IMR-90 (cell line): ENCODE measurements around the gene RHOT1. TPM values are rescaled to one million over a fixed set of nuclear protein-coding genes. Genes with fewer than 3 reads are reported as not detected.

Experiments used
- ATAC-seq: fragments of 200-7000 bp; cut with Tn5 transposase; 2 replicates; pipeline ENCODE4 v1.9.1; 2020; ENCODE audit warnings: low read depth, mild to moderate bottlenecking, moderate library complexity
- BruUV-seq: library from RNA; stranded (reverse); fragments of 400-500 nt; replicated peaks from 2 replicates; lab custom pipeline; 2021; lab: Mats Ljungman, UMichigan
- CTCF ChIA-PET: fragments of 300-600 bp; formaldehyde crosslinking; extraction: SDS; loops from one replicate; lab custom pipeline; 2021; ENCODE audit warnings: antibody characterized with exemption; lab: Yijun Ruan, JAX
- POLR2A ChIA-PET: fragments of 300-600 bp; sonication (Branson Sonifier 250); formaldehyde crosslinking; loops from one replicate; lab custom pipeline; 2022; ENCODE audit warnings: antibody characterized with exemption; ENCODE audit not compliant: unreplicated experiment; lab: Charles Lee
- DNase-seq: peaks from one replicate; pipeline ENCODE4 v3.0.0; 2013
- H2AFZ ChIP-seq: replicated peaks from 2 replicates; pipeline ENCODE3; 2013; ENCODE audit warnings: low read length, mild to moderate bottlenecking; ENCODE audit not compliant: poor library complexity
- H2AK5ac ChIP-seq: 2 replicates; pipeline ENCODE4 v1.6.1; 2013; ENCODE audit warnings: low read depth, low read length, inconsistent platforms
- H2AK9ac ChIP-seq: replicated peaks from 2 replicates; pipeline ENCODE3; 2013; ENCODE audit warnings: mild to moderate bottlenecking, low read depth, low read length, moderate library complexity; ENCODE audit not compliant: poor library complexity
- H2BK120ac ChIP-seq: 2 replicates; pipeline ENCODE4 v1.6.1; 2013; ENCODE audit warnings: low read depth, low read length, inconsistent platforms
- H2BK15ac ChIP-seq: 3 replicates; pipeline ENCODE4 v1.6.1; 2013; ENCODE audit warnings: low read depth, low read length, inconsistent platforms
- H2BK20ac ChIP-seq: 2 replicates; pipeline ENCODE4 v1.6.1; 2013; ENCODE audit warnings: low read depth, mild to moderate bottlenecking, inconsistent platforms, low read length, moderate library complexity
- H2BK5ac ChIP-seq: 2 replicates; pipeline ENCODE4 v1.6.1; 2013; ENCODE audit warnings: mild to moderate bottlenecking, low read depth, low read length, inconsistent platforms; ENCODE audit not compliant: poor library complexity, severe bottlenecking
- H3K14ac ChIP-seq: replicated peaks from 2 replicates; pipeline ENCODE4 v1.6.1; 2013; ENCODE audit warnings: low read depth, low read length, inconsistent platforms
- H3K18ac ChIP-seq: 2 replicates; pipeline ENCODE4 v1.6.1; 2013; ENCODE audit warnings: low read depth, low read length, control low read depth
- H3K23ac ChIP-seq: 2 replicates; pipeline ENCODE4 v1.6.1; 2013; ENCODE audit warnings: low read depth, low read length, inconsistent platforms
- H3K27ac ChIP-seq: 2 replicates; pipeline ENCODE4 v1.5.1; 2013; ENCODE audit warnings: mild to moderate bottlenecking, control low read depth, low read length; ENCODE audit not compliant: insufficient read depth
- H3K27me3 ChIP-seq: 2 replicates; pipeline ENCODE4 v1.6.1; 2013; ENCODE audit warnings: low read length; ENCODE audit not compliant: control insufficient read depth, insufficient read depth
- H3K36me3 ChIP-seq: 2 replicates; pipeline ENCODE4 v1.6.1; 2013; ENCODE audit warnings: low read length, mixed read lengths; ENCODE audit not compliant: control insufficient read depth, insufficient read depth
- H3K4ac ChIP-seq: 2 replicates; pipeline ENCODE4 v1.6.1; 2013; ENCODE audit warnings: low read depth, low read length, inconsistent platforms
- H3K4me1 ChIP-seq: 2 replicates; pipeline ENCODE4 v1.6.1; 2013; ENCODE audit warnings: low read length, mixed read lengths; ENCODE audit not compliant: control insufficient read depth, insufficient read depth
- H3K4me2 ChIP-seq: 2 replicates; pipeline ENCODE4 v1.6.1; 2013; ENCODE audit warnings: low read depth, mild to moderate bottlenecking, control low read depth, low read length, moderate library complexity
- H3K4me3 ChIP-seq: 2 replicates; pipeline ENCODE4 v1.5.1; 2013; ENCODE audit warnings: low read depth, mild to moderate bottlenecking, control low read depth, low read length, moderate library complexity; ENCODE audit not compliant: insufficient read depth
- H3K56ac ChIP-seq: 2 replicates; pipeline ENCODE4 v1.6.1; 2013; ENCODE audit warnings: low read length, inconsistent platforms; ENCODE audit not compliant: insufficient read depth; ENCODE audit errors: extremely low read depth
- H3K79me1 ChIP-seq, 2 experiments: 2 replicates each; pipeline ENCODE4 v1.6.1; 2013; ENCODE audit warnings: low read length in 2 of 2, inconsistent platforms in 1 of 2, low read depth in 1 of 2
- H3K9ac ChIP-seq: 2 replicates; pipeline ENCODE4 v1.6.1; 2013; ENCODE audit warnings: low read depth, low read length, control low read depth
- H3K9me1 ChIP-seq: 2 replicates; pipeline ENCODE4 v1.6.1; 2013; ENCODE audit warnings: low read length, inconsistent platforms; ENCODE audit not compliant: insufficient read depth
- H3K9me3 ChIP-seq: 2 replicates; pipeline ENCODE4 v1.6.1; 2013; ENCODE audit warnings: low read length; ENCODE audit not compliant: control insufficient read depth, insufficient read depth
- H4K20me1 ChIP-seq: 2 replicates; pipeline ENCODE4 v1.6.1; 2013; ENCODE audit warnings: low read length, inconsistent platforms; ENCODE audit not compliant: insufficient read depth
- H4K5ac ChIP-seq: 2 replicates; pipeline ENCODE4 v1.6.1; 2013; ENCODE audit warnings: mild to moderate bottlenecking, low read depth, low read length, control low read depth
- H4K8ac ChIP-seq, 2 experiments: 2 replicates each; pipeline ENCODE4 v1.6.1; 2013; ENCODE audit warnings: low read depth in 2 of 2, low read length in 2 of 2, control low read depth in 1 of 2, inconsistent platforms in 1 of 2
- H4K91ac ChIP-seq: 2 replicates; pipeline ENCODE4 v1.6.1; 2013; ENCODE audit warnings: low read depth, low read length, inconsistent platforms; ENCODE audit not compliant: insufficient read depth
- BHLHE40 ChIP-seq: fragments of 150-350 bp; IDR thresholded peaks from 2 replicates; pipeline ENCODE4 v1.6.1; 2016; ENCODE audit warnings: mild to moderate bottlenecking, low read depth, low read length
- CEBPB ChIP-seq: IDR thresholded peaks from 2 replicates; pipeline ENCODE4 v1.6.1; 2012; ENCODE audit warnings: low read depth, low read length, improper control_type of control experiment
- CHD1 ChIP-seq: IDR thresholded peaks from 2 replicates; pipeline ENCODE4 v1.6.1; 2012; ENCODE audit warnings: low read depth, low read length, improper control_type of control experiment
- CTCF ChIP-seq: conservative IDR thresholded peaks from 2 replicates; pipeline ENCODE4 v1.5.1; 2012; ENCODE audit warnings: mild to moderate bottlenecking, low read depth, low read length, improper control_type of control experiment
- ELK1 ChIP-seq: fragments of 150-350 bp; IDR thresholded peaks from 2 replicates; pipeline ENCODE4 v1.6.1; 2016; ENCODE audit warnings: low read depth, mild to moderate bottlenecking, low read length, moderate library complexity, borderline replicate concordance
- MAFK ChIP-seq: IDR thresholded peaks from 2 replicates; pipeline ENCODE4 v1.6.1; 2012; ENCODE audit warnings: low read depth, low read length, improper control_type of control experiment
- MAZ ChIP-seq: IDR thresholded peaks from 2 replicates; pipeline ENCODE4 v1.6.1; 2012; ENCODE audit warnings: low read depth, mild to moderate bottlenecking, low read length, improper control_type of control experiment, moderate library complexity, borderline replicate concordance
- MXI1 ChIP-seq: IDR thresholded peaks from 2 replicates; pipeline ENCODE4 v1.6.1; 2012; ENCODE audit warnings: low read depth, mild to moderate bottlenecking, low read length, moderate library complexity, borderline replicate concordance
- NFE2L2 ChIP-seq: fragments of 150-350 bp; IDR thresholded peaks from 2 replicates; pipeline ENCODE4 v1.6.1; 2016; ENCODE audit warnings: low read depth, mild to moderate bottlenecking, low read length
- POLR2A ChIP-seq: IDR thresholded peaks from 2 replicates; pipeline ENCODE4 v1.6.1; 2012; ENCODE audit warnings: mild to moderate bottlenecking, low read depth, low read length
- RAD21 ChIP-seq: IDR thresholded peaks from 2 replicates; pipeline ENCODE4 v1.6.1; 2012; ENCODE audit warnings: low read length, improper control_type of control experiment
- RCOR1 ChIP-seq: IDR thresholded peaks from 2 replicates; pipeline ENCODE4 v1.6.1; 2012; ENCODE audit warnings: mild to moderate bottlenecking, low read length, improper control_type of control experiment; ENCODE audit not compliant: insufficient replicate concordance
- RFX5 ChIP-seq: IDR thresholded peaks from 2 replicates; pipeline ENCODE4 v1.8.0; 2012; ENCODE audit warnings: low read depth, mild to moderate bottlenecking, low read length, moderate library complexity
- SMC3 ChIP-seq: fragments of 150-350 bp; IDR thresholded peaks from 2 replicates; pipeline ENCODE4 v1.6.1; 2016; ENCODE audit warnings: low read depth, mild to moderate bottlenecking, antibody characterized with exemption, low read length, moderate library complexity
- WGBS, 2 experiments: methylation state at CpG; one replicate each; pipeline versions ENCODE4 v1.1.5 to v1.1.7; 2013; ENCODE audit warnings: missing lambda C conversion rate in 2 of 2; ENCODE audit not compliant: insufficient read length in 1 of 2; ENCODE audit errors: extremely low coverage in 2 of 2; 5-methylcytosine and 5-hydroxymethylcytosine counted together
- dilution Hi-C: fragments of 300-500 bp; cut with HindIII; formaldehyde crosslinking; loops from one replicate; pipeline ENCODE4 v1.14.3; 2018; ENCODE audit warnings: low sequenced_read_pairs; ENCODE audit not compliant: unreplicated experiment
- in situ Hi-C: fragments of 300-500 bp; cut with MboI; formaldehyde crosslinking; loops from 3 replicates; pipeline ENCODE4 v1.14.3; 2019; ENCODE audit warnings: low sequenced_read_pairs, inconsistent platforms, mixed read lengths
- intact Hi-C: fragments of 100-400 bp; cut with micrococcal nuclease; formaldehyde crosslinking; loops from 2 replicates; pipeline ENCODE4 v1.10.0; 2022
- polyA plus RNA-seq, 3 experiments: library from polyadenylated mRNA; depleted of rRNA; stranded (reverse); fragments of >200 nt; gene quantifications; 2 replicates each; pipeline ENCODE4 v1.2.3, GENCODE V29; 2012; ENCODE audit warnings: low replicate concordance in 1 of 3
- total RNA-seq: library from RNA; depleted of rRNA; stranded (reverse); fragments of >200 nt; gene quantifications from 2 replicates; pipeline ENCODE4 v1.2.3, GENCODE V29; 2012
- TF ChIP-seq, protein P1 (sequence below): fragments of 150-350 bp; IDR thresholded peaks from 2 replicates; pipeline ENCODE4 v1.6.1; 2017; ENCODE audit warnings: mild to moderate bottlenecking, antibody characterized with exemption, low read length, low read depth

The RHOT1 gene
- total and polyA plus RNA-seq, 2 of the 4 experiments (the other 2 are of a cell fraction), result 27.4 to 27.6 TPM

GRCh38 chr17:32258383-32259140 lies 116.3 kb downstream of the RHOT1 start:
- H3K14ac ChIP-seq, result no peak overlapping the region
- no peaks in the 10 kb centered on the region for H3K9me3 ChIP-seq
- H2AK5ac ChIP-seq, result no peak overlapping the region
- H3K4me3 ChIP-seq, result no peak overlapping the region
- in situ Hi-C loops (no loop called here), intact Hi-C loops (loop anchor here (10.0 kb wide), 1 partner anchor 186 kb away; the partner anchor contains the start of gene PSMD11), dilution Hi-C loops (no loop called here)
- H2BK20ac ChIP-seq, result no peak overlapping the region
- no peak overlapping the region for H2BK15ac ChIP-seq
- H3K4me1 ChIP-seq, result peaks cover 6% of the 10 kb centered on the region; the same call in 1 of the 2 replicates
- H3K4ac ChIP-seq, result no peak overlapping the region
- H4K8ac ChIP-seq, result no peak overlapping the region
- H3K79me1 ChIP-seq, result no peaks in the 10 kb centered on the region
- no peak overlapping the region for H3K27ac ChIP-seq
- H2AFZ ChIP-seq, result no peak overlapping the region
- no peak overlapping the region for H3K9ac ChIP-seq
- no peak overlapping the region for H3K23ac ChIP-seq
- H2BK5ac ChIP-seq, result no peak overlapping the region
- no peak overlapping the region for H3K56ac ChIP-seq
- H4K91ac ChIP-seq, result no peak overlapping the region
- no peak overlapping the region for H2BK120ac ChIP-seq
- H3K27me3 ChIP-seq, result peaks cover 33% of the 10 kb centered on the region
- no TSS peak for BruUV-seq
- H3K4me2 ChIP-seq, result no peak overlapping the region
- ATAC-seq, result no peak
- H3K9me1 ChIP-seq, result peaks cover 3% of the 10 kb centered on the region; the same call in 1 of the 2 replicates
- no peak for DNase-seq
- CTCF ChIA-PET, result no interaction called here
- H2AK9ac ChIP-seq, result no peak overlapping the region
- H3K18ac ChIP-seq, result no peak overlapping the region
- H4K20me1 ChIP-seq, result no peaks in the 10 kb centered on the region
- WGBS, 2 experiments, result 67% methylated on average over 13 of the region's 18 CpGs; no CpG with 5 or more reads in 1 of the 2 experiments
- no peaks in the 10 kb centered on the region for H3K36me3 ChIP-seq
- POLR2A ChIA-PET, result no interaction called here
- no peak overlapping the region for H4K5ac ChIP-seq
- no peak for TF ChIP-seq SMC3
- no peak for TF ChIP-seq CTCF
- no peak for TF ChIP-seq RAD21
- TF ChIP-seq BHLHE40, result no peak
- TF ChIP-seq, protein P1, sequence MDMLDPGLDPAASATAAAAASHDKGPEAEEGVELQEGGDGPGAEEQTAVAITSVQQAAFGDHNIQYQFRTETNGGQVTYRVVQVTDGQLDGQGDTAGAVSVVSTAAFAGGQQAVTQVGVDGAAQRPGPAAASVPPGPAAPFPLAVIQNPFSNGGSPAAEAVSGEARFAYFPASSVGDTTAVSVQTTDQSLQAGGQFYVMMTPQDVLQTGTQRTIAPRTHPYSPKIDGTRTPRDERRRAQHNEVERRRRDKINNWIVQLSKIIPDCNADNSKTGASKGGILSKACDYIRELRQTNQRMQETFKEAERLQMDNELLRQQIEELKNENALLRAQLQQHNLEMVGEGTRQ, result no peak
- no peak for TF ChIP-seq ELK1
- TF ChIP-seq MAFK, result no peak
- no peak for TF ChIP-seq NFE2L2
- TF ChIP-seq MXI1, result no peak
- no peak for TF ChIP-seq CHD1
- no peak for TF ChIP-seq POLR2A
- TF ChIP-seq RFX5, result no peak
- TF ChIP-seq RCOR1, result no peak
- no peak for TF ChIP-seq CEBPB
- TF ChIP-seq MAZ, result no peak
